Measurements from ENCODE around the gene CTSZ.

CTSZ gene

GRCh38 chr20:59032023-59032712 is 25.1 kb upstream of the CTSZ start, which contains the start of gene ATP5F1E:
TSS of gene ATP5F1E (minus strand) at chr20:59032335. CDS start at chr20:59032251, 84 bp downstream.
- WGBS (ENCODE audit: extremely low coverage, insufficient coverage, low lambda C conversion rate) = no CpG with 5 or more reads among the region's 86 CpGs
- H3K4me2 ChIP-seq (ENCODE audit: low read length) = peak within 1 kb of the TSS; percentile 90
- peak within 1 kb of the TSS; percentile 98 for H3K56ac ChIP-seq (ENCODE audit: low read length)
- no peak within 1 kb of the TSS for H4K5ac ChIP-seq (ENCODE audit: low read length)
- H3K27me3 ChIP-seq (ENCODE audit: insufficient read depth, low read length, poor library complexity) = no peaks in the 10 kb centered on the region
- H3K4me1 ChIP-seq (ENCODE audit: control insufficient read depth, low read depth, low read length) = peaks cover 3% of the 10 kb centered on the region
- no peak within 1 kb of the TSS for H2BK15ac ChIP-seq (replicated peaks; ENCODE audit: low read depth)
- H2AK5ac ChIP-seq (ENCODE audit: low read length) = no peak within 1 kb of the TSS
- no peak within 1 kb of the TSS for H2BK120ac ChIP-seq (ENCODE audit: low read depth, low read length)
- H2BK5ac ChIP-seq (ENCODE audit: low read length) = peak within 1 kb of the TSS; percentile 55
- DNase-seq = peak; percentile 97
- H4K8ac ChIP-seq (ENCODE audit: low read depth, low read length) = peak within 1 kb of the TSS; percentile 82
- peak within 1 kb of the TSS; percentile 95 for H3K9ac ChIP-seq (ENCODE audit: low read length)
- H3K23ac ChIP-seq (ENCODE audit: low read length) = peak within 1 kb of the TSS; percentile 95
- peak within 1 kb of the TSS; percentile 85 for H3K4me3 ChIP-seq (ENCODE audit: low read length)
- H3K79me1 ChIP-seq (ENCODE audit: low read length) = peaks cover 13% of the 10 kb centered on the region
- peaks cover 12% of the 10 kb centered on the region for H3K79me2 ChIP-seq (ENCODE audit: control insufficient read depth, insufficient read depth, low read length)
- H3K4ac ChIP-seq (ENCODE audit: low read depth, low read length) = peak within 1 kb of the TSS; percentile 44
- peak within 1 kb of the TSS; percentile 71 for H3K18ac ChIP-seq (ENCODE audit: low read length)
- H3K27ac ChIP-seq (ENCODE audit: low read depth, low read length) = no peak within 1 kb of the TSS
- H3K36me3 ChIP-seq (ENCODE audit: control insufficient read depth, insufficient read depth, low read length) = peaks cover 4% of the 10 kb centered on the region

- Histone ChIP-seq H3K36me3 (ENCODE audit: control insufficient read depth, insufficient read depth, low read length) (peaks cover 4% of the 10 kb centered on the region), H3K79me2 (ENCODE audit: control insufficient read depth, insufficient read depth, low read length) (peaks cover 12% of the 10 kb centered on the region), H3K4me1 (ENCODE audit: control insufficient read depth, low read depth, low read length) (peaks cover 3% of the 10 kb centered on the region), H3K23ac (ENCODE audit: low read length) (peak overlapping the region; percentile 95), H3K4me3 (ENCODE audit: low read length) (peak overlapping the region; percentile 85), H4K5ac (ENCODE audit: low read length) (no peak overlapping the region), H3K18ac (ENCODE audit: low read length) (peak overlapping the region; percentile 46), H3K9ac (ENCODE audit: low read length) (peak overlapping the region; percentile 95), H2BK15ac (replicated peaks; ENCODE audit: low read depth) (no peak overlapping the region), H2BK120ac (ENCODE audit: low read depth, low read length) (no peak overlapping the region), H2BK5ac (ENCODE audit: low read length) (peak overlapping the region; percentile 55), H3K79me1 (ENCODE audit: low read length) (peaks cover 13% of the 10 kb centered on the region), H3K4ac (ENCODE audit: low read depth, low read length) (peak overlapping the region; percentile 44), H3K4me2 (ENCODE audit: low read length) (peak overlapping the region; percentile 90), H3K27ac (ENCODE audit: low read depth, low read length) (no peak overlapping the region), H4K8ac (ENCODE audit: low read depth, low read length) (no peak overlapping the region), H3K56ac (ENCODE audit: low read length) (peak overlapping the region; percentile 98), H2AK5ac (ENCODE audit: low read length) (no peak overlapping the region), H3K27me3 (ENCODE audit: insufficient read depth, low read length, poor library complexity) (no peaks in the 10 kb centered on the region)
- DNase-seq = no peak
- no CpG with 5 or more reads among the region's 13 CpGs for WGBS (ENCODE audit: extremely low coverage, insufficient coverage, low lambda C conversion rate)
Observed at GRCh38 chr20:59031564-59032022, 24.5 kb upstream of the CTSZ start.

GRCh38 chr20:59030911-59031563 is 24.0 kb upstream of the CTSZ start:
- no peak overlapping the region for H3K23ac ChIP-seq (ENCODE audit: low read length)
- H3K4ac ChIP-seq (ENCODE audit: low read depth, low read length) = no peak overlapping the region
- peaks cover 2% of the 10 kb centered on the region for H3K36me3 ChIP-seq (ENCODE audit: control insufficient read depth, insufficient read depth, low read length)
- H3K79me1 ChIP-seq (ENCODE audit: low read length) = peaks cover 13% of the 10 kb centered on the region
- H2BK5ac ChIP-seq (ENCODE audit: low read length) = no peak overlapping the region
- no peak overlapping the region for H2BK120ac ChIP-seq (ENCODE audit: low read depth, low read length)
- H3K27ac ChIP-seq (ENCODE audit: low read depth, low read length) = no peak overlapping the region
- no peak overlapping the region for H4K8ac ChIP-seq (ENCODE audit: low read depth, low read length)
- DNase-seq = no peak
- no peak overlapping the region for H4K5ac ChIP-seq (ENCODE audit: low read length)
- H3K27me3 ChIP-seq (ENCODE audit: insufficient read depth, low read length, poor library complexity) = no peaks in the 10 kb centered on the region
- no peak overlapping the region for H2AK5ac ChIP-seq (ENCODE audit: low read length)
- peak overlapping the region; percentile 95 for H3K9ac ChIP-seq (ENCODE audit: low read length)
- H3K18ac ChIP-seq (ENCODE audit: low read length) = no peak overlapping the region
- WGBS (ENCODE audit: extremely low coverage, insufficient coverage, low lambda C conversion rate) = no CpG with 5 or more reads among the region's 7 CpGs
- H3K56ac ChIP-seq (ENCODE audit: low read length) = peak overlapping the region; percentile 98
- H3K4me2 ChIP-seq (ENCODE audit: low read length) = peak overlapping the region; percentile 90
- H3K4me3 ChIP-seq (ENCODE audit: low read length) = peak overlapping the region; percentile 85
- H3K79me2 ChIP-seq (ENCODE audit: control insufficient read depth, insufficient read depth, low read length) = peaks cover 12% of the 10 kb centered on the region
- H2BK15ac ChIP-seq (replicated peaks; ENCODE audit: low read depth) = no peak overlapping the region
- peaks cover 3% of the 10 kb centered on the region for H3K4me1 ChIP-seq (ENCODE audit: control insufficient read depth, low read depth, low read length)

GRCh38 chr20:59028812-59029211 is 21.8 kb upstream of the CTSZ start:
- no peak overlapping the region for H3K27ac ChIP-seq (ENCODE audit: low read depth, low read length)

GRCh38 chr20:59027741-59028320 is 20.8 kb upstream of the CTSZ start:
- Histone ChIP-seq H3K27ac (ENCODE audit: low read depth, low read length) (no peak overlapping the region), H3K79me1 (ENCODE audit: low read length) (peaks cover 17% of the 10 kb centered on the region), H3K4me3 (ENCODE audit: low read length) (no peak overlapping the region), H3K4me1 (ENCODE audit: control insufficient read depth, low read depth, low read length) (peaks cover 3% of the 10 kb centered on the region), H3K79me2 (ENCODE audit: control insufficient read depth, insufficient read depth, low read length) (peaks cover 12% of the 10 kb centered on the region), H4K8ac (ENCODE audit: low read depth, low read length) (no peak overlapping the region), H3K18ac (ENCODE audit: low read length) (no peak overlapping the region), H3K27me3 (ENCODE audit: insufficient read depth, low read length, poor library complexity) (no peaks in the 10 kb centered on the region), H3K4me2 (ENCODE audit: low read length) (no peak overlapping the region), H3K9ac (ENCODE audit: low read length) (no peak overlapping the region), H2BK120ac (ENCODE audit: low read depth, low read length) (no peak overlapping the region), H3K4ac (ENCODE audit: low read depth, low read length) (no peak overlapping the region), H4K5ac (ENCODE audit: low read length) (no peak overlapping the region), H2BK5ac (ENCODE audit: low read length) (no peak overlapping the region), H2AK5ac (ENCODE audit: low read length) (no peak overlapping the region), H3K36me3 (ENCODE audit: control insufficient read depth, insufficient read depth, low read length) (peaks cover 2% of the 10 kb centered on the region), H3K56ac (ENCODE audit: low read length) (no peak overlapping the region), H2BK15ac (replicated peaks; ENCODE audit: low read depth) (no peak overlapping the region), H3K23ac (ENCODE audit: low read length) (no peak overlapping the region)
- no CpG with 5 or more reads among the region's 8 CpGs for WGBS (ENCODE audit: extremely low coverage, insufficient coverage, low lambda C conversion rate)
- DNase-seq = no peak

More at GRCh38 chr20:59028812-59029211, 21.8 kb upstream of the CTSZ start:
- H3K9ac ChIP-seq (ENCODE audit: low read length) = peak overlapping the region; percentile 15
- H3K79me1 ChIP-seq (ENCODE audit: low read length) = peaks cover 17% of the 10 kb centered on the region
- H2BK5ac ChIP-seq (ENCODE audit: low read length) = no peak overlapping the region
- peaks cover 3% of the 10 kb centered on the region for H3K4me1 ChIP-seq (ENCODE audit: control insufficient read depth, low read depth, low read length)
- H3K79me2 ChIP-seq (ENCODE audit: control insufficient read depth, insufficient read depth, low read length) = peaks cover 12% of the 10 kb centered on the region
- H2BK120ac ChIP-seq (ENCODE audit: low read depth, low read length) = no peak overlapping the region
- no peak overlapping the region for H3K18ac ChIP-seq (ENCODE audit: low read length)
- no peak overlapping the region for H3K4ac ChIP-seq (ENCODE audit: low read depth, low read length)
- no peak overlapping the region for H3K4me3 ChIP-seq (ENCODE audit: low read length)
- H3K23ac ChIP-seq (ENCODE audit: low read length) = no peak overlapping the region
- H2BK15ac ChIP-seq (replicated peaks; ENCODE audit: low read depth) = no peak overlapping the region
- H3K27me3 ChIP-seq (ENCODE audit: insufficient read depth, low read length, poor library complexity) = no peaks in the 10 kb centered on the region
- DNase-seq = no peak
- H3K4me2 ChIP-seq (ENCODE audit: low read length) = no peak overlapping the region
- H3K36me3 ChIP-seq (ENCODE audit: control insufficient read depth, insufficient read depth, low read length) = peaks cover 2% of the 10 kb centered on the region
- H2AK5ac ChIP-seq (ENCODE audit: low read length) = no peak overlapping the region
- no peak overlapping the region for H4K5ac ChIP-seq (ENCODE audit: low read length)
- no CpG with 5 or more reads among the region's 2 CpGs for WGBS (ENCODE audit: extremely low coverage, insufficient coverage, low lambda C conversion rate)
- H4K8ac ChIP-seq (ENCODE audit: low read depth, low read length) = no peak overlapping the region
- no peak overlapping the region for H3K56ac ChIP-seq (ENCODE audit: low read length)
